Activated CD4-positive, alpha-beta T cell treated with anti-CD3 and anti-CD28 coated beads for 48 hours (primary cell): ENCODE results near the gene DNAJB9.

ENCODE experiments used
- DNase-seq: peaks from one replicate; pipeline ENCODE4 v3.0.0-alpha.2; 2020

Gene DNAJB9

DNA sequence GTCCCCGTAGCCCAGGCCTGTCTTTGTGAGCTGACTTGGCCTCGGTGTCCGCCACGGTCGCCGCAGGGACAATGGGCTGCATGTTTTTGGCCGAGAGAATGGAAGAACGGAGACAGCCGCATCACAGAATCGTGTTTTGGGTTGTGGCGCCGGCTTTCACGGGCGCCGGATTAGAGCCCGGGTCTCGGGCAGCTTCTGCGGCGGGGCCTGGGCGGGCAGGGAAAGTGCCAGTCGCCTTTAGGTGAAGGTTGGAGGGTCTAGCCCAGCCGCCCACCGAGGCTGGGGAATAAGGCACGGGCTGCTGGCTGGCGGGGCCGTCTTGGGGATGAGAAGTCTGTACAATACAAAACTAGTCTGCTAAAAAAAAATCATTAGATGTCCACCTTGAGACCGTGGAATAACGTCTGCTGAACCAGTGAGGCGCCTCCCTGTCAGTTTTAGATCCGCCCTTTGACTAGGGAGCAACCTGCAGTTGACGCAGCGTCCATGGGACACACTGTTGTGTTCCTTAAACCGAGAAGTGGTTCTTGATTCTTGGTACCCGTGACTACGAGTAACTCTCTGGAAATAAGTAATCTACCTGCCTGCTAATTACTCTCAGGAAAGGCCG, 577 bp downstream of the DNAJB9 start:
- peak; percentile 59 for DNase-seq

DNA sequence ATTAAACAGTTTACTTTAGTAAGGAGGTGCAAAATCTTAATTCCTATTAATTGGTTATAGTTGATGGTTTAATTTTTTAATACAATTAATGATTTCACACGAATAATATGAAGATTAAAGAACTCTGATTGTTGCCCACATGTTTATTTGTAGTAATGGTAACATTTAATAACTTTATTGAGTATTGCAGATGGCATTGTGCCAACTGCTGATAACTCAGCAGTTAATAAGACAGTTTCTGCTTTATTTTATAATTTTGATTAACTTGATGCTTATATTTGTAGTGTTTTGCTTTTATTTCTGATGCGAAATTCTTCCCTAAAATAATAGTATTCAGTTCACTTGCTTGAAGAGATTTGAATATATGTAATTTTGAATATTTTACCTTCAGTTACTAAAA, 2.8 kb downstream of the DNAJB9 start:
- DNase-seq, result no peak

DNA sequence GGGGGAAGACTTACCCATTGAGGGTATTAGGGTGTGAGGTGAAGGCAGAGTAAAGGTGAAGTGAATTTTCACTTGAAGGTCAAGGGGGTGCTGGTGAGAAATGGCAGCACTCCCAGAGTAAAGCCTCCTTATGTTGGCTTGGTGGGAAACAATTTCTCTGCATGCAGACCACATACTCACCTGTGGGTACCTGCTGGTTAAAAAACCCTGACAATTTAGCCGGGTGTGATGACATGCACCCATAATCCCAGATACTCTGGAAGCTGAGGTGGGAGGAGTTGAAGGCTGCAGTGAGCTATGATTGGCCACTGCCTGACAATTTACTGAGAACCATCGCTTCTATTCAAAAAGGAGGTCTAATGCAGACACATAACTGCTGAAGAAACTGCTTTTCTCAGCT, 5.5 kb downstream of the DNAJB9 start:
- DNase-seq, result no peak

DNA sequence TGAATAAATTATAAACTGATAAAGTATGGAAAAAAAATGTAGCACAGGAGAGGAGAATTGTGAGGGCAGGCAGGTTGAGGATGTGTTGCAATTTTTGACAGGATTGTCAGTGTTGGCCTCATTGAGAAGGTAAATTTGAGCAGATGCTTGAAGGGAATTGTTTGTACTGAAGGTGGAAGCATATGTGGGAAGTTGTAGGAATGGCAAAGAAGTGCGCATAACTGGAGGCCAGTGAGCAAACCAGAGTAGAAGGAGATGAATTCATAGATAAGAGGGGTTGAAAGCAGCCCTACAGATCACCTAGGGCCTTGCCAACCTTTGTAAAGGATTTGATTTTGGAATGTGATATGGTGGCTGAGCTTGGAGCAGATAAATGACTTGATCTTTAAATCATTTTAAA, 6.4 kb downstream of the DNAJB9 start:
- DNase-seq, result no peak

DNA sequence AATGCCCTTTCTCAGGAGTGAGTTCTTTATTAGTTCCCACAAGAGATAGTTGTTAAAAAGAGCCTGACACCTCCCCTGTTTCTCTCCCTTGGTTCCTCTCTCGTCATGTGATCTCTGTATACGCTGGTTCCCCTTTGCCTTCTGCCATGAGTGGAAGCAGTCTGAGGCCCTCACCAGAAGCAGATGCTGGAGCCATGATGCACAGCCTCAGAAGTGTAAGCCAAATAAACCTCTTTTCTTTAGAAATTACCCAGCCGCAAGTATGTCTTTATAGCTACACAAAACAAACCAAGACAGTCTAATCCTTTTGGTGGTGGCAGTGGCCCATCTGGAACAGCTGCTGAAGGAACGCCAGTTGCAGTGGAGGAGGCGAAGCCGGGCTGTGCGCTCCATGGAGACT, 9.3 kb downstream of the DNAJB9 start:
- no peak for DNase-seq

DNA sequence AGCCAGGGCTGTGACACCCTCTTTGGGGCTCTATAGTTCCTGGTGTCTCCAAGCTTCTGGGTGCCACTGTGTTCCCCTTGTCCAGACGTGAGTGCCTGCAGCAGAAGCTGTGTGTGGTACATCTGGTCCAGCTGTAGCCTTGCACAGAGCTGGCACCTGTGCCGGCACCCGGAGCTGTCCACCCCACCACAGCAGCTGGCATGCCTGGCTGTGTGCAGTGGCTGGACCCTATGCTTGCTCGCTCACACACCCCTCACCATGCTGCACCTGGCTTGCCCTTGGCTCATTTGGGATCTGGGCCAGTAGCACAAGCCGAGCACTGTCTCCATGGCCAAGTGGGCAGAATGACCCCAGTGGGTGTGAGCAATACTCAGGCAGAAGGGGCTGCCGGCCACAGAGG, 10.6 kb downstream of the DNAJB9 start:
- no peak for DNase-seq

DNA sequence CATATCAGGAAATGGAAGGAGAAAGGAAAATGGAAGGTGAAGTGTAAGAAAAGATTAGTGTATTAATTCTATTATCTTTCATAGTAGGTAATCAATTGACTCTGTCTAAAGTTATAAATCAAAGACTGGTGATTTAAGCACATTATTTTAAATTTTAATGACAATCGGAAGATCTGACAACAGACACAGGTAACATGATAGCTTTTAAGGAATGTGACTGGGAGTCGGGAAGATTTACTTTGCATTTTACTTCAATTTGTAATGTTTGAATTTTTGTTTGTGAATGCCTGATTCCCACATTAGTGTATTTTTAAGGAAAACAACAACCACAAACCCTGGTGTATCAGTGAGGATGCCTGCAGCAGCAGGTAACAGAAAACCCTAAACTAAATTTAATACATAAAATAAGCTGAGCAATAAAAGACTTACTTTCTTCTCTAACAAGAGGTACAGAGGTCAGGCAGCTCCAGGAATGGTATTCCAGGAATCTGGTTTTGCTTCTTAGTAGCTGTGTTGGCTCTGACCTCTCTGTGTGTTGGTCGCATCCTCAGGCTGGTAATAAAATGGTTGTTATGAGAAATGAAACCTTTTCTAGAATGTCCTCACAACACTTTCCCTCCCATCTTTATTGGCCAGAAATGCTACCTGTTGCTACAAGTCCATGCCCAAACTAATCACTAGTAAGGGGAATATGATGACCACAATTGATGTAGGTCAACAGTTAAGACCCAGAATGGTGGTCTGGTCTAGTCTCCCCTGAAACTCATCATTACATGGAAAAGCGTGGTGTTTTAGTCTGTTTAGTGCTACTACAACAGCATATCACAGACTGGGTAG, 12.2 kb downstream of the DNAJB9 start:
- DNase-seq, result no peak

DNA sequence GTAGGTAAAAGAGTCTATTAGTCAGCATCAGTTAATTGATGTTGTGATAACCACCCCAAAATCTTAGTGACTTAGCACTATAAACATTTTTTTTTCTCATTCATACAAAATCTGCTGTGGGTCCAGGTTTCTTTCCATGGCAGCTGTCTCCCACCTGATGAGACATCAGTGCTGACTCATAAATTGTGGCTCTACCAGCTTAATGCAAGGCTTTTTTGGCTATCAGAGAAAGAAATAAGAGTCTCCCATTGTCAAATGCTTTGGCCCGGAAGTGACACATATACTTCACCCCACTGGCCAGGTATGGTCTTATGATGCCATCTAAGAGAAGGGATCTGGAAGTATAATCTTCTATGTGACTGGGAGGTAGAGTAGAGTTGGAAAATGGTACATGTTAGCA, 14.5 kb downstream of the DNAJB9 start:
- DNase-seq, result no peak

DNA sequence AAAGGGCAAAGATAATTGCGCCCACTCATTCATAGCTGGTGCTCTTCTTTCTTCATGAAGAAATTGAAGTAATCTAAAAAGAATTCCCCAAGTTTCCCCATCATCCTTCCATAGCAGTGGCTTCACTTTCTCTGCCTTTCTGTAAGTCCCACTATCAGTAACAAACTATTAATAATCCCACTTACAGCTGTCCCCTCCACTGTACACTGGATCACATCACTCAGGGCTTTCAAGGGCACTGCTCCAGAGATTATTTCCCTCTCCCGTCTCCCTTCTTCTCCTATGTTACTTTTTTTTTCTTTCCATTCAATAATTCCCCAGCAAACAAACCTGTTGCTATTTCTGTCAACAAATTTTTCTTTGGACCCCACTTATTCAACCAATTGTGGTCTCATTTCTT, 16.2 kb downstream of the DNAJB9 start:
- no peak for DNase-seq

DNA sequence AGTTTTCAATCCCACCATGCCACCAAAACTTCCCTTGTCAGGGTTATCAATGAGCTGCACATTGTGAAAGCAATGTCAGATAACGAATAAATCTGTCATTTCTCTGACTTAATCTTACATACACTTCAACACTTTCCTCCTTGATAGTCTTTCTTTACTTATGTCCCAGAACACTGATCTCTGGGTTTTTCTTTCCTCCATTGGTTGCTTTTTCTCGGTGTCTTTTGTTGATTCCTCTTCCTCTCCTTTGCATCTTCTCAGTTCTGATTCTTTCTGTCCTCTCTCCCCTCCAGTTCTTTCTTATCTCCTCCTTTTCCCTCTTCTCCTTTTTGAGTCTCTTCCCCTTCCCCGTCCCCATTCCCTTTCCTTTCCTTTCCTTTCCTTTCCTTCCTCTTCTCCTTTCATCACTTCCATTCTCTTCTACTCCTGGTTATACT, 16.6 kb downstream of the DNAJB9 start:
- no peak for DNase-seq

DNA sequence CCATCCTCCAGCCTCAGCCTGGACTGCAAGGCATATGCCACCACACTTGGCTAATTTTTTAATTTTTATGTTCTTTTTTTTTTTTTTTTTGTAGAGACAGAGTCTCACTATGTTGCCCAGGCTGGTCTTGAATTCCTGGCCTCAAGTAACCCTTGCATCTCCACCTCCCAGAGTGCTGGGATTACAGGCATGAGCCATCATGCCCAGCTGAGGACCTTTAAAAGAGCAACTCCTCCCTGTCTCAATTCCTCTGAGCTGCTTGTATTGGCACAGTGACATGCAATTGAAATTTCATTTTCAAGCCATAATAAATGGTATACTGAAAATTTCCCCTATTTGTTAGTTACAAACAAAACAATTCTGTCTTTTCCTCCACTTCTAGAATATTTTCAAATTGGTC, 19.5 kb downstream of the DNAJB9 start:
- no peak for DNase-seq

DNA sequence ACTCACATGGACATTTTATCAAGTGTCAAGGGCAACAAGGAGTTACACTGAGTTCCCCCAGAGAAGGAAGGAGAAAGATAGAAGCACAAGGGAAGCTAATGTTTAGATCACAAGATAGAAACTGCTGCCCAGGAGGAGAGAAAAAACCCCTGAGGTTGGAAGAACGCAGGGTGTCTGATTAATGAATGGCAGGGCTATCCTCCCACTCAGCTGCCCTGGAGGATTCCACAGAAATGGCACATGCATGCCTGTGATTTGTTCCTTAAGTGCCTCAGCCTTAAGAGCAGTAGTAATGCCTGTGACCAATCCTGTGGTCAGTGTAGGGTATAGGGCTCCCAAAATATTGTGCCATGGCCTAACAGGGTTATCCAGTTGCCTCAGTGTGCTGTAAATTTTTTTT, 20.2 kb downstream of the DNAJB9 start:
- no peak for DNase-seq

DNA sequence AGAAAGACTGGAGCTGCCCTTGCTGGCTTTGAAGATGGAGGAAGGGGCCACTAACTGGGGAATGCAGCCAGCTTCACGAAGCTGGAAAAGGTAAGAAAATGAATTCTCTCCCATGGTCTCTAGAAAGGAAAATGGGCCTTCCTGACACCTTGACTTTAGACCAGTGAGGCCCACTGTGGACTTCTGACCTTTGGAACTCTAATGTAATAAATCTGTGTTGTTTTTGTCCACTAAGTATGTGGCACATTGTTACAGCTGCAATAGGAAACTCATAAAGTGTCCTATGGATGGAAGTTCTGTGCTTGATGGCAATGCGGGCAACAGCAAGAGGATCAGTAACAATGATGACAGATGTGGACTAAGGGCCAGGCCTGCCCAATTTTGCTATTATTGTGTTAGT, 20.9 kb downstream of the DNAJB9 start:
- DNase-seq, result no peak

DNA sequence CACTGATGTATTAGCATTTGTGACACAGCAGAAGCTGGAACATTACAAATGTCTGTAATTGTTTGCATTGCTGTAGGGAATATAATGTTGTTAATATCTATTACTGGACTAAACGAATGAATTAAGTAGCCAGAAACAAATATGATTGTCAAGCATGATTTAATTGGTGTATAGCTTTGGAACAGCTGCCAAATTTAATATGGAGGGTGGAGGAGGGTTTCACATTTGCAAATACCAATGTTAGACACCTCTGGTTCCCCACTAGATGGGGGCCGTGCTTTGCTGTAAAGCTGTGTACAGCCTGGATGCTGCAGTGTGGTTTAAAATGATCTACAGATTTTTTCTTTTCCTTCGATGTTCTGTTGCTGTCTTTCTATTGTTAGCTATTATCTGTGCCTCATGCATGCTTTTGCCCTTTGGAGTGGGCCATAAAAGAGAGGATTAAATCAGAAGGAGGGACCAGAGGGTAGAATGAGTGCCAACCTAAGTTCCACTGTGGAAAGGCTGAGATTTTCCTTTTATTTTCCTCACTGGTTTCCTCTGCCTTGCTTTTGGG, 23.1 kb downstream of the DNAJB9 start:
- DNase-seq, result no peak

DNA sequence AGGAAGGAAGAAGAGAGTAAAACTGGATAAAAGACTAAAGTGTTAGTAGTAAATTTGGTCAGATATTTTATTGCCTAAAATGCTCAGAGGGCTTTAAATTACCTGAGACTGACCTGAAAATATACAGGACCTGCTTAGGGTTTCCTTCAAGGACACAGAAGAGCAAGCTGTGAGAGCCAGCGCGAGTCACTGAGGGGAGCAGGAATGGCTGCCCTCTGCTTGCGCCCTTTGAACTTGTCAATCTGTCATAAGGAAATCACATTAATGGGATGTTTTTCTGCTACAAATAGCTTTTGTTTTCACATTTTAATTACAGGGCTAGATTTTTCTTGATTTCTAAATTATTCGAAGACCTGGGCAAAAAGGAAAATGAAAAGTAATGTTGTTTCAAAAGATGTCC, 26.9 kb downstream of the DNAJB9 start:
- no peak for DNase-seq

DNA sequence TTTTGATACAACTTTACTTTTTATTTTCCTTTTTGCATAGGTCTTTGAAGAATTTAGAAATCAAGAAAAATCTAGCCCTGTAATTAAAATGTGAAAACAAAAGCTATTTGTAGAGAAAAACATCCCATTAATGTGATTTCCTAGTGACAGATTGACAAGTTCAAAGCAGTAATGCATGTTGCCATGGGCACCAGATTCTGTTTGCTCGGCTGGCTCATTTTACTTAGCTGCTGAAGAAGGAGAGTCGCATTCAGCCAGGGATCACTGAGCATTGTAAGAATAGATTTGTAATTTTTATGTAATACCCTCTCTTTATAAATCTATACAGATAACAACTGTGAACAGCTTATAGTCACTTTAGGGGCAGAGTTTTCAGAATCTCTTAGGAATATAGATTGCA, 28.5 kb downstream of the DNAJB9 start:
- DNase-seq, result no peak

DNA sequence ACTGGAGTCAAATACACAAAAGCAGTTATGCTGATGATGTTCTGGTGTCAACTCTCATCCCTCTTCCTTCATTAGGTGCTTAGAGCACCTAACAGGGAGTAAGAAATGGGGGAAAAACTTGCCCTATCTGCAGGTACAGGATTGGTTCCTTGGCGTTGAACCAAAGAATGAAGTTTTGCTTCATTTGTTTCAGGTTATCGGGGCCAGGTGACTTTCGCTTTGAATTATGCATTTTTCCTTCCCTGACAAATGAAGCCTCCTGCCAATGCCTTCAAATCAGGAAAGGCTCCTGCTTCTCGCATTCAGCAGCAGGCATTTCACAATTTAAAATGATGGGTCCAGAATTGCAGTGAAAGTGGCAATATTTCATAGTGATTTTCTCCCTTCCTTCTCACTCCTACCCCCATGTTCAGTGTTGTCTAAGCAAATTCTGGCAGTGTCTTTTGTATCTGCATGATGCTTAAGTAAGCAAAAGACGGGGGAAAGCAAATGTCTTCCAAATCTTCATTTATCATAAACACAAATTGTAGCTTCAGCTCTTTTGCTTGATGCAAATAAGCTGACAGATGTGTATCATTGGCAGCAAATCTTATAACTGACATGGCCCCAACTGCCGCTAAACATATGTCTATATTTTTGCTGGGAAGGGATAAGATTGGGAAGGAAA, 29.4 kb downstream of the DNAJB9 start:
- no peak for DNase-seq

DNA sequence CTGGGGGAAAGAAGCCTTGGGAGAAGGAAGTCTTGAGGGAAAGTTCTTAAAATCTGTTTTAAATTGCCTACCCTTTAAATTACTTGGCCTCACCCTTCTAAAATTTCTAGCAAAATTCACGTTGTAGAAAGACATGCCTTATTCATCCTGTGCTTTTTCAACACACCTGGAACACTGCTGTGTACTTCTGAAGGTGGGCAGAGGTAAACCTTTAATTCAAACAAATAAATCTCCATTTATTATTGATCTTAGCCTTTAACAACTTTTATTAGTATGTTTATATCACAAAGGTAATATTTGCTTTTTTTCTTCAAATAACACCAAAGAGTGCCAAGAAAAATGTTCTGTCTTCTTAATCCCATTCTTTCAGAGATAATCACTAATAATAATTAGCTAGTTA, 30.7 kb downstream of the DNAJB9 start:
- no peak for DNase-seq

DNA sequence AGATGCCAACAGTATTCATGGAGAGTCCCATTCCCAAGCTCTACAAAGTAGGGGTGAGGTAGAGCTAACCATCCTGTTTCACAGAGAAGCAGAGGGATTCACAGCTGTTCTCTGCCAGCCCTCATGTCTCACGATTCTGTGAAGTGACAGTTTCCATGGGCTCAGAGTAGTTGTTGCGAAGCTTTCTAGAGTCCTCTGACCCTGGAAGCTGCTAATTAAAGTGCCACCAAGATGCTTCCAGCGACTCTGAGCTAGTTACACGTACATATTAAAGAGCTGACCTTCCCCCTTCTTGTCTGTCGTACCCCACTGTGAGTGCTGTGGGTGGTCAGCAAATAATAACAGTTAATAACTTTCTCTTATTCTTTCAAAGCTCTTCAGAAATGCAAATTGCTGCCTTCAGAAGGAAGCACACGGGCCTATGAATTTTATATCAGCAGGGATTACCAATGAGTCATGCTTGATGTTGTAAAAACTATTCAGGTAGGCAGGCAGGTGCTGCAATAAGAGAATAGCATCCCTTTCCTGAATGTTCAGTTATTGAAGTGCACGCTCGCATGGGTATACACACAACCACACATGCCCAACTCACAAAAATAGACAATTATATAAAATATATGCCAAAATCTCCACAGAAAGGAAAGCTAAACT, 34.1 kb downstream of the DNAJB9 start:
- DNase-seq, result no peak

DNA sequence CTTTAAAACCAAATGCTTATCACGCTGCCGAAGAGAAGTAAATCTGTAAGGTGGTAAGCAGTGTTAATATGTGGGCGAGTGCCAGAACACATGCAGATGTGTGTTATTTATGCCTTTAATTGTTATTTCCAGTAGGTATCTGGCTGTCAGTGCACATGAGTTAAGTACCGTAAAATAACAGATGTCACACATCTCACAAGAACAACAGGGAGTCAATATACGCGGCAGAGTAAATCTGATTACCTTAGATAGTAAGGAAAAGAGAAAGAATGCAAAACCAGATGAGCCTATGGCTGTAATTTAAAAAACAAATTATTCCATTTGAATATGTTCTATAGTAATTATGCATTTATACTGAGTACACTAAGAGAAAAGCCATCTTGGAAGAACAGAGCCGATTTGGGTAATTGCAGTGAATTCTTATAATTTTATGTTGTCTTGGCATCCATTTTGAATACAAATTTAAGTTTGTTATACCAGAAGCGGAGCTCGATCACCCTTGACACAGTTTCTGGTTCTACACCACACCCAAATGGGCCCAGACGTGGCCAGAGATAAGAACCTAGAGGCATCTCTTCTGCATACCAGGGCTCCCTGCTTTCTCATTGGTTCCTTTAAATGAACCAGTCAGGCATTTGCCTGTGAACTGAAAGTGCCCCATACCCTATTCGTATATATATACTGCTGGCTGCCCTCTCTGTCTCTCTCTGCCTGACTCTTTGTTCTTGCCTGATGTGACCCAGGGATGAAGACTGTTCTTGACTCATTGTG, 34.8 kb downstream of the DNAJB9 start:
- no peak for DNase-seq

DNA sequence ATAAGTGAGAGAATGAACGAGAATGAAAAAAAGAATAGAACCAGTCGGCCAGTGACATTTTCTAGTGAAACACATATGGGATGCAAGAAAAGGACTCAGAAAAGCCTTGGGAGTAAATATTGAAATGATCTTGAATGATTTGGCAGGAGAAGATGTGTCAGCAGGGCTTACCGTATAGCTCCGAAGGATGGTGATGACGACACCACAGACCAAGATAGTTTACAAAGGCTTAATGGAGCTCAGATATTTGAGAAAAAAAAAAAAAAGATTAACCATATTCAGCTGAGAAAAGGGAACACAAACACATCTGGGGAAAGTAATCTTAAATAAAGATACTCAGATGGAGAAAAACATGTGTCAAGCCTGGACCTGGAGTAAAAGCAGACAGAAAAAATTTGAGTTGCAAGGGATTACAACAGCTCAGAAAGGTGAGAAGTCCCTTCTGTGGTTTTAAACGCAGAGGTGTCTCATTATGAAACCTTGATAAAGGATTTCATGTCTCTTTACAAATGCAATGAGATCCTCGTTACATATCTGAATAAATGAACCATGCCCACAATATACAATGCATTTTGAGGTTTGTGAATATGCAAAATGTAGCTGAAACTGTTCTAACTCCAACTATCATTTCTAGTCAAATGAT, 36.0 kb downstream of the DNAJB9 start:
- no peak for DNase-seq

DNA sequence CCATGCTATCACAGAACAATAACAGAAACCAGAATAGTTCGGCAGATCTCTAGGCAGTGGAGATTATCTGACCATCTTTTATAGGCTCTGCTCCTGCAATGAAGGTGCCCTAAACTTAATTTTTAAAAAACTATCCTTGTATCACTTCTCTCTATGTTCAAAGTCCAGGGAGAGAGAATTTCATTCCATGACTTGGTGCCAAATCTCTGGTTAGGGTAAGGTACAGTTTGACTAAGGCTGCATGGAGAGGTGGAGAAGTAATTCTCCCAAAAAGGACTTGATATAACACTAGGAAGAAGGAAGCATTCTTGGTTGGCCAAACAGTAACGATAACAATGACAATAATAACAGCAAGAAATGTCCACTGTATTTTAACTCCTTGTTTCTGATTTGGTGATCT, 40.0 kb downstream of the DNAJB9 start:
- no peak for DNase-seq
